Measurements from ENCODE around the gene PXDC1.

- TF ChIP-seq CTCF (IDR thresholded peaks at IDR 0.05): no peak
- TF ChIP-seq POLR2A (IDR thresholded peaks at IDR 0.05): no peak
- TF ChIP-seq POLR2AphosphoS5 (IDR thresholded peaks at IDR 0.05; ENCODE audit: insufficient read depth in 1 of 2, low read depth in 1 of 2): no peak
Measured at GRCh38 chr6:3742076-3742425, 9.5 kb downstream of the PXDC1 start.
